Immature natural killer cell (primary cell): ENCODE measurements around the gene SH3PXD2A. TPM values are rescaled to one million over a fixed set of nuclear protein-coding genes. Genes with fewer than 3 reads are reported as not detected.

Experiments
- DNase-seq, 3 donors: peaks; one replicate each; pipeline ENCODE4 v3.0.0; 2022; ENCODE audit warnings: mixed read lengths in 1 of 3
- H3K27ac Mint-ChIP-seq, 6 donors: one replicate each; pipeline ENCODE4 v1.8.0; 2020; ENCODE audit warnings: mixed read lengths in 6 of 6, mild to moderate bottlenecking in 5 of 6, inconsistent platforms in 4 of 6, moderate library complexity in 3 of 6
- H3K27me3 Mint-ChIP-seq, 3 donors: one replicate each; pipeline ENCODE4 v1.8.0; 2020 to 2021; ENCODE audit warnings: low read depth in 3 of 3, mild to moderate bottlenecking in 3 of 3, mixed read lengths in 3 of 3, moderate library complexity in 3 of 3, inconsistent platforms in 1 of 3
- H3K36me3 Mint-ChIP-seq, 3 donors: one replicate each; pipeline ENCODE4 v1.8.0; 2020; ENCODE audit warnings: mixed read lengths in 3 of 3, inconsistent platforms in 2 of 3, mild to moderate bottlenecking in 2 of 3
- H3K4me1 Mint-ChIP-seq, 2 donors: one replicate each; pipeline ENCODE4 v1.8.0; 2020; ENCODE audit warnings: inconsistent platforms in 2 of 2, mild to moderate bottlenecking in 2 of 2, mixed read lengths in 2 of 2, moderate library complexity in 1 of 2
- H3K4me3 Mint-ChIP-seq, 5 donors: one replicate each; pipeline ENCODE4 v1.8.0; 2020; ENCODE audit warnings: mild to moderate bottlenecking in 5 of 5, mixed read lengths in 5 of 5, inconsistent platforms in 3 of 5, moderate library complexity in 3 of 5
- H3K9me3 Mint-ChIP-seq, 6 donors: one replicate each; pipeline ENCODE4 v1.8.0; 2020; ENCODE audit warnings: mild to moderate bottlenecking in 6 of 6, mixed read lengths in 6 of 6, inconsistent platforms in 4 of 6, moderate library complexity in 3 of 6
- polyA plus RNA-seq, 3 donors: library from polyadenylated mRNA; unstranded; fragments of 300-500 nt; fragmentation: Illumina TruSeq; gene quantifications; one replicate each; pipeline ENCODE4 v1.2.3, GENCODE V29; 2021

Gene SH3PXD2A
- polyA plus RNA-seq, 3 donors from 2014 or later, result 0.07 to 0.43 TPM; not detected in 1

DNA sequence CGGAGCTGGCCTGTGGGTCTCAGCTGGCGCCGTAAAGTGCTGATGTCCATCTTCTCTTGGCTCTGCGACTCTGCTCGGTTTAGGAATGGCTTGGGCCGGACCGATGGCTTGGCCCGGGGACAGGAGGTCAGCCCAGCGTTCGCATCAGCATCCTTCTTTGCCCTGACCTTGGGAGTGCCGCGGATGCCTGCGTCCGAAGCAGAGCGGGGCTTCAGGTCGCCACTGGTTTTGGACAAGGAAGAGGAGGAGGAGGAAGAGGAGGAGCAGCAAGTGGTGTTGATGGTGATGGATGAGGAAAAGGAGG is 252.6 kb downstream of the SH3PXD2A start:
- H3K4me1 Mint-ChIP-seq, result no peaks in the 10 kb centered on the region
- H3K27me3 Mint-ChIP-seq, result no peaks in the 10 kb centered on the region
- H3K36me3 Mint-ChIP-seq, result no peaks in the 10 kb centered on the region
- no peak overlapping the region for H3K4me3 Mint-ChIP-seq
- H3K9me3 Mint-ChIP-seq, result no peaks in the 10 kb centered on the region
- no peak for DNase-seq
- no peak overlapping the region for H3K27ac Mint-ChIP-seq

DNA sequence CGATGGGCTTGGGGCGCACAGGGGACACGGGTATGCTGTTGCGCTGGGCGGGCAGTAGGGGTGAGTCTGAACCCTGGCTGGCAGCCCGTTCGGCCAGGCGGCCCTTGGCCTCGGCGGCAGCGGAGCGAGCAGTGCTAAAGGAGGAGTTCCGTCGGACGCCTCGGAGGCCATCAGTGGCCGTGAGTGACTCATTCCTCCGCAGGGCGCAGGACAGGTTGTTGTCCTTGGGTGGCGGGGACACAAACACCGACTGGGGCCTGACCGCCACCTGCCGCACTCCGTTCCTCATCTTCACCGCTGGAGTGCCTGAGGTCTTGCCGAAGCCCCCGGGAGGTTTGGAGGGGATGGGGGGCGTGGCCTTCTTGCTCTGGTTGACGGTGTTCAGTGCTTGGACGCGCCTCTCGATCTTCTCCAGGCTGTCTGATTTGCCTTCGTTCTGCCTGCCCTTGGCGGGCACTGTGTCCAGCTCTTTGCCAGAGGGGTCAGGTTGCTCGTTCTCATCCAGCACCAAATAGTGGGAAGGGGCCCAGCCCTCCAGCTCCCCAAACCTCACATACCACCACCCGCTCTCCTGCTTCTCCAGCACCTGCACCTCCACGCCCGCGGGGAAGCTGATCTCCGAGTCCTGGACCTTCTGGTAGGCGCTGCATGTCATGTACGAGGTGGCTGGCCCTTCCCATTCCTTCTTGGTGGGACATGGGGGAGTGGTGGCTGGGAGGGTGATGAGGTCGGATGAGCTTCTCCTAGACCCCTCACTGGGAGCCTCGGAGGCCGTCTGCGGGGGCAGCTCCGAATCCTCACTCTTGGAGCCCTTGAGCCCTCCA is 253.1 kb downstream of the SH3PXD2A start:
- no peaks in the 10 kb centered on the region for H3K27me3 Mint-ChIP-seq
- H3K4me3 Mint-ChIP-seq, result no peak overlapping the region
- no peaks in the 10 kb centered on the region for H3K9me3 Mint-ChIP-seq
- H3K27ac Mint-ChIP-seq, result no peak overlapping the region
- no peak for DNase-seq
- H3K36me3 Mint-ChIP-seq, result no peaks in the 10 kb centered on the region
- no peaks in the 10 kb centered on the region for H3K4me1 Mint-ChIP-seq

- Mint-ChIP-seq H3K4me3 (no peak overlapping the region), H3K4me1 (no peaks in the 10 kb centered on the region), H3K27ac (no peak overlapping the region), H3K36me3 (no peaks in the 10 kb centered on the region), H3K27me3 (no peaks in the 10 kb centered on the region), H3K9me3 (no peaks in the 10 kb centered on the region)
- DNase-seq, result no peak
Observed at GRCh38 chr10:103600956-103601569, 254.3 kb downstream of the SH3PXD2A start.

DNA sequence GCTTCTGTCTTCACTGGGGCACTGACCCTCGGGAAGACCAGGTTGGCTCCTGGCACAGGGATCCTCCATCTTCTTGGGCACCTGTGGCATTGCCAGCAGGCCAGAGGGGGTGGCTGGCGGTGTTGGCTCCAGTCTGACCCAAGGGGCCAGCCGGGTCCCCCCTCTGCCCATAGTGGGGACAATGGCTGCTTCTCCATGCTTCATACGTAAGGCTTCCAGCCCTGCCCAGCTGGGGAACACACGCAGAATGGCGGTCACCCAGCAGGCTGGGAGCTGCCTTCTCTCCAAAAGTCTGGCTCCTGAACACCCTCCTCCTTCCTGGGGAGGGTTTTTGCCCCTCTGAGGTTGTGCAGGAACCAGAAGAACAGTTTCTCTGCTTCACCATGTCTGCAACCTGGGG is 255.1 kb downstream of the SH3PXD2A start:
- H3K4me1 Mint-ChIP-seq, result no peaks in the 10 kb centered on the region
- H3K9me3 Mint-ChIP-seq, result no peaks in the 10 kb centered on the region
- H3K27me3 Mint-ChIP-seq, result no peaks in the 10 kb centered on the region
- H3K36me3 Mint-ChIP-seq, result no peaks in the 10 kb centered on the region
- no peak overlapping the region for H3K4me3 Mint-ChIP-seq
- H3K27ac Mint-ChIP-seq, result no peak overlapping the region
- no peak for DNase-seq

- no peak overlapping the region for H3K4me3 Mint-ChIP-seq
- no peaks in the 10 kb centered on the region for H3K36me3 Mint-ChIP-seq
- no peaks in the 10 kb centered on the region for H3K4me1 Mint-ChIP-seq
- H3K9me3 Mint-ChIP-seq, result no peaks in the 10 kb centered on the region
- no peak overlapping the region for H3K27ac Mint-ChIP-seq
- no peaks in the 10 kb centered on the region for H3K27me3 Mint-ChIP-seq
- no peak for DNase-seq
Observed at GRCh38 chr10:103599907-103600306, 255.5 kb downstream of the SH3PXD2A start.

- no peaks in the 10 kb centered on the region for H3K9me3 Mint-ChIP-seq
- H3K36me3 Mint-ChIP-seq, result no peaks in the 10 kb centered on the region
- H3K27me3 Mint-ChIP-seq, result no peaks in the 10 kb centered on the region
- H3K4me1 Mint-ChIP-seq, result no peaks in the 10 kb centered on the region
- no peak overlapping the region for H3K27ac Mint-ChIP-seq
- H3K4me3 Mint-ChIP-seq, result no peak overlapping the region
- no peak for DNase-seq
Observed at GRCh38 chr10:103599211-103599610, 256.2 kb downstream of the SH3PXD2A start.

GRCh38 chr10:103598654-103599115 is 256.7 kb downstream of the SH3PXD2A start:
- H3K27ac Mint-ChIP-seq, result no peak overlapping the region
- no peaks in the 10 kb centered on the region for H3K4me1 Mint-ChIP-seq

GRCh38 chr10:103597003-103597402 is 258.4 kb downstream of the SH3PXD2A start:
- no peak overlapping the region for H3K27ac Mint-ChIP-seq
- no peaks in the 10 kb centered on the region for H3K9me3 Mint-ChIP-seq
- no peaks in the 10 kb centered on the region for H3K4me1 Mint-ChIP-seq
- no peaks in the 10 kb centered on the region for H3K36me3 Mint-ChIP-seq
- no peak overlapping the region for H3K4me3 Mint-ChIP-seq
- H3K27me3 Mint-ChIP-seq, result no peaks in the 10 kb centered on the region
- DNase-seq, result no peak

More at GRCh38 chr10:103598654-103599115, 256.7 kb downstream of the SH3PXD2A start:
- no peaks in the 10 kb centered on the region for H3K9me3 Mint-ChIP-seq
- no peak for DNase-seq
- no peaks in the 10 kb centered on the region for H3K27me3 Mint-ChIP-seq
- H3K4me3 Mint-ChIP-seq, result no peak overlapping the region
- H3K36me3 Mint-ChIP-seq, result no peaks in the 10 kb centered on the region

DNA sequence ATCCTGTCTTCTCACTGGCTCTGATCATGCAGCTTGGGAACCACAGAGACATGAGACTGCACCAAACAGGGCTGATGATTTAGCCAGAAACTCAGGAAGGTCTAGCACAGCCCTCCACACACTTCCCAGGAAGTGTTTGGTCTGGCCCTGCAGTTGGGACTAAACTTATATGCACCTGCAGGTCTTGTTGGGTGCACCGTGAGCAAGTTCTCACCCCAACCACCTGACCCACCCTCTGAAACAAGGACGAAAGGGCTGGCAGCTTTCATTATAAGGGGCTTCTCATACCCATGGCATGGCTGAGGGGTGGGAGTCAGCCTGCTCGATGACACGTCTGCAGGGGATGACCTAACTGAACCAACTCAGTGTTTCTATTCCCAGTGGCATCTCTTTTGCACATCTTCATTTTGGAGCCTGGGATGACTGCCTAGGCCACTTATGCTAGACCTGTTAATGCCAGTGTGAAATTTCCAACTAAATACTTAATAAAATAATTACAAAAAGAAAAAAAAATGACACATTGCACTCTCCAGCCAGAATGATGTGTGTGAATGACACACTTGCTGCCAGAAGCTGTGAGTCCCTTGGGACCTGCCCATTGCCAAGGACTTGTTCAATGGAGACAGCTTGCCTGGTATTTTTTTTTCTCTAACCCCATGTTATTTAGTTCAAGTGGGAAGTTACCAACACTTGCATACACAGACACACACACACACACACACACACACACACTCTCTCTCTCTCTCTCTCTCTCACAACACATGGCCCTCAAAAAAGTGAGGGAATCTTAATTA is 259.2 kb downstream of the SH3PXD2A start:
- Mint-ChIP-seq H3K27me3 (no peaks in the 10 kb centered on the region), H3K27ac (no peak overlapping the region), H3K4me3 (no peak overlapping the region), H3K9me3 (no peaks in the 10 kb centered on the region), H3K36me3 (no peaks in the 10 kb centered on the region), H3K4me1 (no peaks in the 10 kb centered on the region)
- no peak for DNase-seq

- no peak for DNase-seq
- no peak overlapping the region for H3K4me3 Mint-ChIP-seq
- no peaks in the 10 kb centered on the region for H3K9me3 Mint-ChIP-seq
- H3K36me3 Mint-ChIP-seq, result no peaks in the 10 kb centered on the region
- no peaks in the 10 kb centered on the region for H3K27me3 Mint-ChIP-seq
- no peaks in the 10 kb centered on the region for H3K4me1 Mint-ChIP-seq
- H3K27ac Mint-ChIP-seq, result no peak overlapping the region
Observed at GRCh38 chr10:103593022-103593570, 262.3 kb downstream of the SH3PXD2A start.

GRCh38 chr10:103592186-103593021 is 263.0 kb downstream of the SH3PXD2A start:
- Mint-ChIP-seq H3K27ac (no peak overlapping the region), H3K4me3 (no peak overlapping the region)

GRCh38 chr10:103590744-103591291 is 264.6 kb downstream of the SH3PXD2A start:
- no peaks in the 10 kb centered on the region for H3K36me3 Mint-ChIP-seq
- DNase-seq, result no peak
- no peaks in the 10 kb centered on the region for H3K9me3 Mint-ChIP-seq
- H3K4me3 Mint-ChIP-seq, result no peak overlapping the region
- H3K27ac Mint-ChIP-seq, result no peak overlapping the region
- peaks cover 0 to 2% (median 0%) of the 10 kb centered on the region in 3 donors for H3K27me3 Mint-ChIP-seq
- no peaks in the 10 kb centered on the region for H3K4me1 Mint-ChIP-seq

More at GRCh38 chr10:103592186-103593021, 263.0 kb downstream of the SH3PXD2A start:
- Mint-ChIP-seq H3K27me3 (no peaks in the 10 kb centered on the region), H3K4me1 (no peaks in the 10 kb centered on the region), H3K9me3 (no peaks in the 10 kb centered on the region), H3K36me3 (no peaks in the 10 kb centered on the region)
- peak in 1 of 3 donors; percentile 9 for DNase-seq

DNA sequence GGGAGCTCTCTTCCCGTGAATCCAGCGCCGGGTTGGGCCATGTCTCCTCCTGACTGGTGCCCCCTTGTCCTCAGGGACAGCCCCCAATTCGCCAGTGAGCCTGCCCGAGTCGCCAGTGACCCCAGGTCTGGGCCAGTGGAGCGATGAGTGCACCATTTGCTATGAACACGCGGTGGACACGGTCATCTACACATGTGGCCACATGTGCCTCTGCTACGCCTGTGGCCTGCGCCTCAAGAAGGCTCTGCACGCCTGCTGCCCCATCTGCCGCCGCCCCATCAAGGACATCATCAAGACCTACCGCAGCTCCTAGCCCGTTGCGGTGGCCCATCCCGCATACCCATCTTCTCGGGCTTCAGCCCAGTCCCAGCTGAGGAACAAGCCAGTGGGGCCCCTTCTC is 265.3 kb downstream of the SH3PXD2A start:
- Mint-ChIP-seq H3K27me3 (peaks cover 0 to 2% (median 0%) of the 10 kb centered on the region in 3 donors), H3K4me1 (no peaks in the 10 kb centered on the region), H3K9me3 (no peaks in the 10 kb centered on the region), H3K36me3 (no peaks in the 10 kb centered on the region), H3K4me3 (no peak overlapping the region), H3K27ac (no peak overlapping the region)
- no peak for DNase-seq
